Naive B cell (primary cell): ENCODE results near the gene RMND1. TPM values are rescaled to one million over a fixed set of nuclear protein-coding genes. Genes with fewer than 3 reads are reported as not detected.
A peak's percentile ranks its signal among the peaks of the same experiment; 100 is the strongest.
"Not testable (repeated sequence)": the region's sequence is repeated elsewhere in the genome, so short reads cannot be mapped to it uniquely, and the experiment has no call there.

Experiments
- ATAC-seq, 2 donors: fragments of 150-1000 bp; cut with Tn5 transposase; 2 replicates each; pipeline ENCODE4 v1.10.0; 2021; ENCODE audit warnings: low read depth in 2 of 2, mild to moderate bottlenecking in 2 of 2, moderate library complexity in 2 of 2
- DNase-seq: peaks from one replicate; pipeline ENCODE4 v3.0.0; 2022
- H3K27ac Mint-ChIP-seq, 6 donors: one replicate each; pipeline ENCODE4 v1.8.0; 2020 to 2022; ENCODE audit warnings: mild to moderate bottlenecking in 6 of 6, mixed read lengths in 6 of 6, moderate library complexity in 5 of 6, inconsistent platforms in 2 of 6
- H3K27me3 Mint-ChIP-seq, 3 donors: one replicate each; pipeline ENCODE4 v1.8.0; 2021 to 2022; ENCODE audit warnings: mixed read lengths in 3 of 3, mild to moderate bottlenecking in 1 of 3
- H3K36me3 Mint-ChIP-seq, 2 donors: one replicate each; pipeline ENCODE4 v1.8.0; 2020 to 2022; ENCODE audit warnings: mixed read lengths in 2 of 2, inconsistent platforms in 1 of 2, mild to moderate bottlenecking in 1 of 2
- H3K4me1 Mint-ChIP-seq, 3 donors: one replicate each; pipeline ENCODE4 v1.8.0; 2020 to 2022; ENCODE audit warnings: mixed read lengths in 3 of 3, inconsistent platforms in 1 of 3, mild to moderate bottlenecking in 1 of 3, moderate library complexity in 1 of 3
- H3K4me3 Mint-ChIP-seq, 8 donors: one replicate each; pipeline ENCODE4 v1.8.0; 2020 to 2022; ENCODE audit warnings: mild to moderate bottlenecking in 8 of 8, mixed read lengths in 8 of 8, moderate library complexity in 8 of 8, inconsistent platforms in 2 of 8
- H3K9me3 Mint-ChIP-seq, 7 donors: one replicate each; pipeline ENCODE4 v1.8.0; 2020 to 2022; ENCODE audit warnings: mixed read lengths in 7 of 7, mild to moderate bottlenecking in 5 of 7, inconsistent platforms in 2 of 7, moderate library complexity in 1 of 7
- polyA plus RNA-seq, 6 donors: library from polyadenylated mRNA; unstranded; fragments of 300-500 nt; fragmentation: Illumina TruSeq; gene quantifications; one replicate each; pipeline ENCODE4 v1.2.3, GENCODE V29; 2021; ENCODE audit warnings: low read depth in 6 of 6

Gene RMND1
- polyA plus RNA-seq, 6 donors from 2014 or later: 2.7 to 13.8 (median 9.8) TPM

GRCh38 chr6:151382631-151383030 is 69.3 kb downstream of the RMND1 start:
- not testable (repeated sequence) for H3K9me3 Mint-ChIP-seq, ATAC-seq, DNase-seq, H3K27me3 Mint-ChIP-seq, H3K4me3 Mint-ChIP-seq, H3K36me3 Mint-ChIP-seq, H3K27ac Mint-ChIP-seq
- H3K4me1 Mint-ChIP-seq: peaks cover 33 to 36% (median 35%) of the 10 kb centered on the region in 3 donors

GRCh38 chr6:151381722-151382121 is 70.2 kb downstream of the RMND1 start:
- no peaks in the 10 kb centered on the region for H3K36me3 Mint-ChIP-seq
- no peak for ATAC-seq
- no peaks in the 10 kb centered on the region for H3K27me3 Mint-ChIP-seq
- peaks cover 36 to 40% (median 39%) of the 10 kb centered on the region in 3 donors for H3K4me1 Mint-ChIP-seq
- no peak for DNase-seq
- no peaks in the 10 kb centered on the region for H3K9me3 Mint-ChIP-seq
- H3K4me3 Mint-ChIP-seq: peak overlapping the region in 1 of 8 donors; percentile 14
- peak overlapping the region in 3 of 6 donors; percentile 8 to 62 (median 56) for H3K27ac Mint-ChIP-seq

DNA sequence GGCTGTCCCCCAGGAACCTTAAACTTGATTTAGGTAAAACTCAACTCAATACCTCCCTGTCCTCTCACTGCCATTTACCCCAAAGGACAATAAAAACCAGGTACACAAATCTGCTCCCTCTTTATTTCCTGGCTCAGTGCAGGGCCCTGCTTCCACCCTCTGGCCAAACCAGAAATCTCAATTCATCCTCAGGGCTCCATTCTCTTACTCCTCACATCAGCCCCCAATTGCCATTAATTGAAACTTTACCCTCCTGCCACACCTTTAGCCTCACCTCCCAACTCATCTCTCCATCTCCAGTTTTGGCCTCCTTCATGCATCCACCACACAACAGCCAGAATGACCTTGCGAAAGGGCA is 71.1 kb downstream of the RMND1 start:
- Mint-ChIP-seq H3K9me3 (no peaks in the 10 kb centered on the region), H3K36me3 (no peaks in the 10 kb centered on the region), H3K4me3 (peak overlapping the region; percentile 21 to 87 (median 72)), H3K4me1 (peaks cover 45 to 48% (median 45%) of the 10 kb centered on the region in 3 donors), H3K27me3 (no peaks in the 10 kb centered on the region), H3K27ac (peak overlapping the region; percentile 77 to 97 (median 94))
- DNase-seq (no peak), ATAC-seq (no peak)

GRCh38 chr6:151379933-151380847 is 71.7 kb downstream of the RMND1 start:
- DNase-seq (peak; percentile 32), ATAC-seq (peak; percentile 93)
- no peaks in the 10 kb centered on the region for H3K27me3 Mint-ChIP-seq
- H3K36me3 Mint-ChIP-seq: no peaks in the 10 kb centered on the region
- H3K9me3 Mint-ChIP-seq: no peaks in the 10 kb centered on the region
- peak overlapping the region; percentile 21 to 87 (median 72) for H3K4me3 Mint-ChIP-seq
- peaks cover 49 to 52% (median 50%) of the 10 kb centered on the region in 3 donors for H3K4me1 Mint-ChIP-seq
- H3K27ac Mint-ChIP-seq: peak overlapping the region; percentile 88 to 97 (median 94)

DNA sequence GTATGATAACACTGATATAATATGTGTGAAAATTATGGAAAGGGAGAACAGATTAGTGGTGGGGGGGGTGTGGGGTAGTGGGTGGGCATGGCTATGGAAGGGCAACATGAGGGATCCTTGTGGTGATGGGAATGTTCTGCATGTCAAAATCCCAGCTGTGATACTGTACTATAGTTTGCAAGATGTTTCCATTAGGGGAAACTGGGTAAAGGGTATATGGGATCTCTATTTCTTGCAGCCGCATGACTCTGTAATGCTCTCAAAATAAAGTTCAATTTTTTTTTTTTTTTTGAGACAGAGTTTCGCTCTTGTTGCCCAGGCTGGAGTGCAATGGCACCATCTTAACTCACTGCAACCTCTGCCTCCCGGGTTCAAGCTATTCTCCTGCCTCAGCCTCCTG is 74.8 kb downstream of the RMND1 start:
- peaks cover 6 to 8% of the 10 kb centered on the region in 2 donors for H3K36me3 Mint-ChIP-seq
- H3K9me3 Mint-ChIP-seq: no peaks in the 10 kb centered on the region
- no peak for ATAC-seq
- DNase-seq: no peak
- H3K4me1 Mint-ChIP-seq: peaks cover 51 to 67% (median 59%) of the 10 kb centered on the region in 3 donors
- H3K27ac Mint-ChIP-seq: no peak overlapping the region
- no peaks in the 10 kb centered on the region for H3K27me3 Mint-ChIP-seq
- H3K4me3 Mint-ChIP-seq: peak overlapping the region in 3 of 8 donors; percentile 39 to 73 (median 58)

GRCh38 chr6:151376440-151376839 is 75.5 kb downstream of the RMND1 start:
- peaks cover 54 to 69% (median 66%) of the 10 kb centered on the region in 3 donors for H3K4me1 Mint-ChIP-seq
- no peak for DNase-seq
- peaks cover 13 to 15% of the 10 kb centered on the region in 2 donors for H3K36me3 Mint-ChIP-seq
- H3K27me3 Mint-ChIP-seq: no peaks in the 10 kb centered on the region
- peak; percentile 43 to 48 for ATAC-seq
- peak overlapping the region in 7 of 8 donors; percentile 4 to 78 (median 67) for H3K4me3 Mint-ChIP-seq
- H3K27ac Mint-ChIP-seq: peak overlapping the region in 5 of 6 donors; percentile 34 to 96 (median 71)
- H3K9me3 Mint-ChIP-seq: no peaks in the 10 kb centered on the region

- no peak for DNase-seq
- peak overlapping the region in 5 of 8 donors; percentile 10 to 76 (median 58) for H3K4me3 Mint-ChIP-seq
- H3K36me3 Mint-ChIP-seq: peaks cover 19 to 21% of the 10 kb centered on the region in 2 donors
- H3K4me1 Mint-ChIP-seq: peaks cover 55 to 66% (median 64%) of the 10 kb centered on the region in 3 donors
- no peak for ATAC-seq
- H3K27me3 Mint-ChIP-seq: no peaks in the 10 kb centered on the region
- no peaks in the 10 kb centered on the region for H3K9me3 Mint-ChIP-seq
- peak overlapping the region in 1 of 6 donors; percentile 34 for H3K27ac Mint-ChIP-seq
Observed at GRCh38 chr6:151375833-151376232, 76.1 kb downstream of the RMND1 start.

DNA sequence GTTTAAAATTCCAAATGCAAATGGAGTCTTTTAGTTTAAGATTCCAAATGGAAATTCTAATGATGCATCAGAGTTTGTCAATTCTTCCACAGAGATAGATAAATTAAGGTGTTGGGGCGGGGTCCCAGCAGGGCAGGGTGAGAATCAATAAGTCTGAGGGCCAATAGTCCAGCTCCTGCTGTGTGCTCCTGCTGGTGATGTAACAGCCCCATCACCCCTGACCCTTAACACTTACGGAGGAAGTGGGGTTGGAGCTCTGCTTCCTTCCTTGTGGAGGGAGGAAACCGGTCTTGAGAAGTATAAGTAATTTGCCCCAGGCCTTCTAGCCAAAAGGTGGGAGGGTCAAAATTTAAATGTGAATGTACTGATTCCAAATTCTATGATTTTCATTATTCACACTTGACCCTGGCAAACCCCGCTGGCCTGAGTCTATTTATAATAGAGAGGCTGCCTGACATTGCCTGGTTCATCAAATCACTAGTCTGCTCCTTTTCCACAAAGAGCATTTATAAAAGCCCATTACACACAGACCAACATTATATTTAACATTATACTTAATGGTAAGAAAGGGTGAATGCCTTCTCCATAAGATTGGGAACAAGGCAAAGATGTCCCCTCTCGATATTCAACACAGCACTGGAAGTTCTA is 77.8 kb downstream of the RMND1 start:
- no peak overlapping the region for H3K27ac Mint-ChIP-seq
- DNase-seq: no peak
- H3K27me3 Mint-ChIP-seq: no peaks in the 10 kb centered on the region
- peaks cover 43 to 53% (median 50%) of the 10 kb centered on the region in 3 donors for H3K4me1 Mint-ChIP-seq
- no peak for ATAC-seq
- peak overlapping the region in 1 of 8 donors; percentile 35 for H3K4me3 Mint-ChIP-seq
- H3K36me3 Mint-ChIP-seq: peaks cover 19 to 22% of the 10 kb centered on the region in 2 donors
- no peaks in the 10 kb centered on the region for H3K9me3 Mint-ChIP-seq

GRCh38 chr6:151372164-151372563 is 79.8 kb downstream of the RMND1 start:
- no peak for ATAC-seq
- Mint-ChIP-seq H3K4me1 (peaks cover 35 to 45% (median 44%) of the 10 kb centered on the region in 3 donors), H3K4me3 (no peak overlapping the region), H3K9me3 (no peaks in the 10 kb centered on the region), H3K36me3 (peaks cover 19 to 22% of the 10 kb centered on the region in 2 donors), H3K27me3 (no peaks in the 10 kb centered on the region), H3K27ac (peak overlapping the region in 3 of 6 donors; percentile 30 to 76 (median 36))
- no peak for DNase-seq

GRCh38 chr6:151370509-151371078 is 81.3 kb downstream of the RMND1 start:
- H3K9me3 Mint-ChIP-seq: no peaks in the 10 kb centered on the region
- no peak overlapping the region for H3K27ac Mint-ChIP-seq
- ATAC-seq: no peak
- no peak for DNase-seq
- peaks cover 28 to 33% of the 10 kb centered on the region in 2 donors for H3K36me3 Mint-ChIP-seq
- H3K27me3 Mint-ChIP-seq: no peaks in the 10 kb centered on the region
- H3K4me3 Mint-ChIP-seq: no peak overlapping the region
- H3K4me1 Mint-ChIP-seq: peaks cover 21 to 31% (median 28%) of the 10 kb centered on the region in 3 donors

- no peaks in the 10 kb centered on the region for H3K27me3 Mint-ChIP-seq
- ATAC-seq (no peak), DNase-seq (no peak)
- no peaks in the 10 kb centered on the region for H3K4me1 Mint-ChIP-seq
- H3K9me3 Mint-ChIP-seq: no peaks in the 10 kb centered on the region
- H3K4me3 Mint-ChIP-seq: no peak overlapping the region
- H3K36me3 Mint-ChIP-seq: peaks cover 19 to 34% of the 10 kb centered on the region in 2 donors
- H3K27ac Mint-ChIP-seq: peak overlapping the region in 2 of 6 donors; percentile 24 to 62
Observed at GRCh38 chr6:151365233-151365632, 86.7 kb downstream of the RMND1 start.

GRCh38 chr6:151359486-151359885 is 92.4 kb downstream of the RMND1 start:
- ATAC-seq (no peak), DNase-seq (no peak)
- no peaks in the 10 kb centered on the region for H3K27me3 Mint-ChIP-seq
- no peaks in the 10 kb centered on the region for H3K9me3 Mint-ChIP-seq
- H3K4me1 Mint-ChIP-seq: no peaks in the 10 kb centered on the region
- peak overlapping the region in 1 of 6 donors; percentile 26 for H3K27ac Mint-ChIP-seq
- peaks cover 0 to 14% of the 10 kb centered on the region in 2 donors for H3K36me3 Mint-ChIP-seq
- H3K4me3 Mint-ChIP-seq: no peak overlapping the region

DNA sequence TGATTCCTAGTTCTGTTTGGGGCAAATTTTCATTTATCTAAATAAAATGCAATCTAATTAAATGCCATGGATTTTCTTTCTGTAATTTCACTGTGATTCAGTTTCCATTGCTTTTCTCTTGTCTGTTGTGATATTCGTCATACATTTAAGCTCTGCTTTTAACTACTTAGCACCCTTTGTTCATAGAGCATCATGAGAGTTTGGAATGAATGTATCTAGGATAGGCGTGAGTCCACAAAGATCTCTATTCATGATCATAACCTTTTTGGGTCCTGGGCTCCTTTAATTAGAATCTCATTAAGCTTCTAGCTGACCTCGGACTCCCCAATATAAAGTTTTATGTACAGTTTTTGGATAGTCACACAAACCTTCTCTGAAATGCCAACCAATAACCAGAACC is 93.5 kb downstream of the RMND1 start:
- Mint-ChIP-seq H3K4me3 (no peak overlapping the region), H3K9me3 (no peaks in the 10 kb centered on the region), H3K36me3 (peaks cover 0 to 7% of the 10 kb centered on the region in 2 donors), H3K27me3 (no peaks in the 10 kb centered on the region), H3K27ac (no peak overlapping the region), H3K4me1 (no peaks in the 10 kb centered on the region)
- DNase-seq: no peak
- no peak for ATAC-seq
